Umbilical cord (tissue), 2 donors: ENCODE data around the gene CAMSAP2. TPM values are rescaled to one million over a fixed set of nuclear protein-coding genes. Genes with fewer than 3 reads are reported as not detected.
A peak's percentile ranks its signal among the peaks of the same experiment; 100 is the strongest.

Source experiments
- DNase-seq: peaks from one replicate; pipeline ENCODE4 v3.0.0-alpha.2; 2015; ENCODE audit warnings: low spot score
- total RNA-seq: library from RNA; depleted of rRNA; stranded (reverse); fragments of >200 nt; gene quantifications from one replicate; pipeline ENCODE4 v1.2.3, GENCODE V29; 2014; ENCODE audit warnings: low replicate concordance; ENCODE audit not compliant: insufficient read depth

CAMSAP2 gene
- total RNA-seq, 1 donor from 2014 or later, result 36.1 TPM

DNA sequence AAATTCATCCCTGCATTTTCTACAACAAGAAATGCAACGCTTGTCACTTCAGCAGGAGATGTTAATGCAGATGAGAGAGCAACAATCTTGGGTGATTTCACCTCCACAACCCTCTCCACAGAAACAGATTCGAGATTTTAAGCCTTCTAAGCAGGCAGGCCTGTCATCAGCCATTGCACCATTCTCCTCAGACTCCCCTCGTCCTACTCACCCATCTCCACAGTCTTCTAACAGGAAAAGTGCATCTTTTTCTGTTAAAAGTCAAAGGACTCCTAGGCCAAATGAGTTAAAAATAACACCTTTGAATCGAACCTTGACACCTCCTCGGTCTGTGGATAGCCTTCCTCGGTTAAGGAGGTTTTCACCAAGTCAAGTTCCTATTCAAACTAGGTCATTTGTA, 110.7 kb downstream of the CAMSAP2 start:
- DNase-seq, result no peak

DNA sequence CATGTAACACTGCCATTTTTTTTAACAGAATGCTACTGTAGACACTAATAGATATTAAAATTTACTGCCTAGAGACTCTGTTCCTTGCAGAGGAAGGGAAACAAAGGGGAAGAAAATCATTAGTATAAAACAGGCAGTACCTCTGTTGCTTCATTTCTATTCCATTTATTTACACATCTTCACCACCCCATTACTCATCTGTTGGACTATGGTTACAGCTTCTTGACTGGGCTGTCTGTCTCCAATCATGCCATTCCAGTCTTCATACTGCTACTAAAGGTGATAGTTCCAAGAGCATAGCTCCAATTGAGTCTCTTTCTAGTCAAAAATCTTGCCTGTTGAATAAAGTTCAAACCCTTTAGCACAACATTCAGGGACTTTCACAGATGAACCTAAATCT, 111.9 kb downstream of the CAMSAP2 start:
- DNase-seq, result no peak

DNA sequence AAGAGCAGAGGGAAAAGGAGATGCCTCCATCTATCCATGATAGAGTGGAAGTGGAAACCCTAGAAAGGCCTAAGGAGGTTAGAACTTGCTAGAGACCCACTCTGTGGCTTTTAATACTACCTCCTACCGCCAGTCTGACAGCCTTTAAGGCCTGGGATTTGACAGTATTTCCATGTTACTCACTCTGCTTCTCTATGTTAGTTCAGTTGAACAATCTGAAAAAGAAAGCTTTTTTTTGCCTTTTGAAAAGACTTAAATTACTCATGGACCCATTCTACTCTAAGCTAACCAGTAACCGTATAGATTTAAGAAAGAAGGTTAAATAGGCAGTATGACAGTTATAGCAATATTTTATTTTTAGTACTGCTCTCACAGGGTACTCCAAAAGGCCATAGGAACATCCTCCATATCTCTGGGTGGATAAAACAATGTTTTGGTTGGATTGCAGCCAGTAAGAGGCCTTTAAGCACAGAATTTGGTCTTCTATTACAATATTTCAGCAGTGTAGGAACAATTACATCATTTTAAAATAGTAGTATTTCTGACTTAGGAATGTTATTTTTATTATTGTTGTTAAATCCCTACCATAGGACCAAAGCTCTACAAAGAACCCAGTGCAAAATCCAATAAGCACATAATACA, 118.1 kb downstream of the CAMSAP2 start:
- peak; percentile 88 for DNase-seq

DNA sequence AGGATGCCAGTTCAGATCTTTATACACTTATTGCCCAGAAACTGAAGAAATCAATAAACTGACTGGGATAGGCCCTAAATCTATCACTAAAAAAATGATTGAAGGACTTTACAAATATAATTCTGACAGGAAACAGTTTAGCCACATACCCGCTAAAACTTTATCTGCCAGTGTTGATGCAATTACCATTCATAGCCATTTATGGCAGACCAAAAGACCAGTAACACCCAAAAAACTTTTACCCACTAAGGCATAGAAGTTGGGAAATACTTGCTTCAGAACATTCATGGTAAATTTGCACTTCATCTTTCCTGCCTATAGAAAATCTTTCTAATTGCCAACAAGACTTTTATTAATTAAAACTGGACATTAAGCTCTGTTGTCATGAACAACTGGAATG, 119.1 kb downstream of the CAMSAP2 start:
- DNase-seq, result no peak

DNA sequence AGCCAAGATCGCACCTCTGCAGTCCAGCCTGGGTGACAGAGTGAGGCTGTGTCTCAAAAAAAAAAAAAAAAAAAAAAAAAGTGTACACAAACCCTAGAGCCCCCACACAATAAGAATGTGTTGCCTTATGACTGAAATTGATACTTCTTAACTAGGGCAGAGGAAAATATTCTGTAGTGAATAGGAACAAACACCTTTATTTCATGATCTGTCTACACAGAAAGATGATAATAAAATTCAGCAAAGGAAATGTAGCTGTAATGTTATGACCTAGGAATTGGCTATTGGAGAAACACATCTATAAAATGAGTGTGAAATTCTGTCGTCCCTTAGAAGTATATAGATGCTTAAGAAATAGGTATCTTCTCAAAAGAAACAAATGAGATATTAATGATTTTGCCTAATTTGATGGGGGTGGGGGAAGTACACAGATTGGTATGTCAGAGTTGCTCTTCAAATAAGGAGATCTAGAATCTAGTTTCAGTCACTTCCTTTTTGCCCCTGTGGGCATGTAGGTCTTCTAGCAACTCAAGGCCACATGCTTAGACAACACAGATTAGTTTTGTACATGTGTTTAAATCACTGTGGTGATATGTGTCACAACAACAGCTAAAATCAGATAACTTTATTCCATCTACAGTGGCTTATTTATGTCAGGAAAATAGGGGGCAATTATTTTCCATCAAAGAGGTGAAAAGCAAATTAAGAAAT, 123.4 kb downstream of the CAMSAP2 start:
- DNase-seq, result no peak

DNA sequence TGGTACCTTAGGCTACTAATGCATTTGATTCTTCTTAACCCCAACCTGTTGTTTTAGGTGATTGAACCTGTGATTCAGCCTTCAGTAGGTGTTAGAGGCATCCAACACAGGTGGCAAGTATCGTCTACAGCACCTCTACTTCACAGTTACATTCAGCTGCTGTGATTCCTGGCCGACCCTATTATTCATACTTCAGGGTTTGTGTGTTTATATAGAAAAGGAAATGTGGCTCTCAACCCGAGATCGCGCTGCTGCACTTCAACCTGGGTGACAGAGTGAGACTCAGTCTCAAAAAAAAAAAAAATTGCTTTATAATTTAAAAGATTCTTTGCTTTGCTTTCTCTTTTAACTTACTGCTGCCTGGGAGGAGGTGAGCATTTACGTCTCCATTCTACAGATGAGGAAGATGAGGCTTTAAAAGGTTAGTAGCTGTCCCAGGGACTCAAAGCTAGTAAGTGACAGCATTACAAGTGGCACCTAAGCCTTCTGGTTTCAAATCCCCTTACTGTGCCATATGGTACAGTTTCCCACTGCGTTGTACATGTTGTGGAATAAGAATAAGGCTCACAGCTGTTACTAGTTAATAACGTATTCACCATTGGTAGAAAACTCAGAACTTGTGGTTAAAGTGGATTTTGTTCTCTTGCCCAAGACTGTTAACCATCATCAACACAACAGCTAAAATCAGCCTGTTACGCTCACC, 124.2 kb downstream of the CAMSAP2 start:
- DNase-seq, result no peak

DNA sequence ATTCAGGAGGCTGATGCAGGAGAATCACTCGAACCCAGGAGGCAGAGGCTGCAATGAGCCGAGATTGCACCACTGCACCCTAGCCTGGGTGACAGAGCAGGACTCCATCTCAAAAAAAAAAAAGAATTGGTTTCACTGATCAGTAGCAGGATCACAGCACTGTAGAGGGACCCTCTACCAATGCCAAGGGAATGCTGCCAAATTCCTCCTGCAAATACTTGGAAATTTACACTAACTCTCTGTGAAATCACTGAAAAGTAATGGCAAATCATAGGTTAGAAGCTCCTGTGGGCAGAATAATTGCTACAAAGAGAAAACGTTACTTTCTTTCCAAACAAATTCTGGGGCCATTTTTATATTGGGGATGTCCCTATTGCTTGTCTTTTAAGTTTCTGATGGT, 127.4 kb downstream of the CAMSAP2 start:
- no peak for DNase-seq

DNA sequence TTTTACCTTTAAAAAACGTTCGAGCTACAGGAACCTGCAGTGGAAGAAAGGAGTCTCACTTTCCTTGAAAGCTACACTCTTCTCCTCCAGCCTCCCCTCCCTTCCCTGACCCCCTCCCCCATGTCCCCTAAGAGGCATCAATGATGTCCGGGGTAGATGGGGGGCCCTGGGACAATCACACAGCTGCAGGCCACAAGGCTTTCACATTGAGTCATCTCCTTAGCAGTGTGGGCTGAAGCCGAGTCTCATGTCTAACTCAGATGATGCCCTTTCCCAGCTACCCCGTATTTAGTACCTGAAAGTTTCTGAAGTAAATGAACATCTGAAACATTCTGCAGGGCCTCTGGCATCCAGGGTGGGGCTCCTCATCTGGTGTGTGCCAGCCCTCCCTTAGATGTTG, 127.8 kb downstream of the CAMSAP2 start:
- no peak for DNase-seq

DNA sequence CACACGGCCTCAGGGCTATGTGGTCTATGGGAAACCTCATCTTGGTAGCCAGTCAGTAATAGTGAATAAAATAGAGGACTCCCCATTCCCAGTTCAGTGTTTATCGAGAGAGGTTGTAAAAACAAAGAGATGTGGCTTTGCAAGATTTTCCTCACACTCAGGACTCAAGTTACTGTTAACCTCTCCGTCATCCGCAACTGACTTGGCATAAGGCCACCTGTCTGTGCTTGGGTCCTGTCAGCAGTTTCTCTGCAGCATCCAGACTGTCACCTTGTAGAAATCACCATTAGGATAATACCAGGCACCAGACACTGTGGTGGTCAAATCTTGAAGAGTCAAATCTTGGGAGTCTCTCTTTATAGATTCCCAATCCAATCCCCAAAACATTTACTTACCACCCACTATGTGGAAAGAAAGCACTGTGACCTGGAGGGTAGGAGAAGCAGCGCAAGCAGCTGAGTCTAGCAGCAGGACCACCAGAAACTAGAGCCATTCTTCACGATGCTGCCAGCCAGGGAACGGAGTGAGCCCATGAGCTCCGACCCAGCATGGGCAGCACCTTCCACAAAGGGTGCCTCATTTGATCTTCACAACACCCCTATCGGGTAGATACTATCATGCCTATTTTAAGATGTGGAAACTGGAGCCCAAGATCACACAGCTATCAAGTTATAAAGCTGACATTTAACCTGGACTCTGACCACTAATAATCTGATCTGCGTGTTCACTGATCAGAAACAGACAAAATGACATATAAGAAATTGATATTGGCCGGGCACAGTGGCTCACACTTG, 128.5 kb downstream of the CAMSAP2 start:
- no peak for DNase-seq

DNA sequence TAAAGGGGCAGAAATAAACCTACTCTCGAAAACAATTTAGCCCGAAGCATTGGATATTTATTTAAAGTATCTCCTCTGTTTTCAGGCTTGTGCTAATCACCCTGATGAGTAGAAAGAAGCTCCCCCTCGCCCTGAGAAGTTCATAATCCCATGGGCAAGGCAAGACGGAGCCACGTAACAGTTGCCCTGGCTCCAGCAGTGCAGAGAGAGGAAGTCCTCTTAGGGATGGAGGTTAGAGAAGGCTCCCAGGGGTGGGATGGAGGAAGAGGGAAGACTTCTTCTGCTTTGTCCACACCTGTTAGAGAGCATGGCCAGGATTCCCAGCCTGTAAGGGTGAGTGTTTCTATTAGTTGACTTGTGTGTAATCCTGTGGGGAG, 130.7 kb downstream of the CAMSAP2 start:
- no peak for DNase-seq

DNA sequence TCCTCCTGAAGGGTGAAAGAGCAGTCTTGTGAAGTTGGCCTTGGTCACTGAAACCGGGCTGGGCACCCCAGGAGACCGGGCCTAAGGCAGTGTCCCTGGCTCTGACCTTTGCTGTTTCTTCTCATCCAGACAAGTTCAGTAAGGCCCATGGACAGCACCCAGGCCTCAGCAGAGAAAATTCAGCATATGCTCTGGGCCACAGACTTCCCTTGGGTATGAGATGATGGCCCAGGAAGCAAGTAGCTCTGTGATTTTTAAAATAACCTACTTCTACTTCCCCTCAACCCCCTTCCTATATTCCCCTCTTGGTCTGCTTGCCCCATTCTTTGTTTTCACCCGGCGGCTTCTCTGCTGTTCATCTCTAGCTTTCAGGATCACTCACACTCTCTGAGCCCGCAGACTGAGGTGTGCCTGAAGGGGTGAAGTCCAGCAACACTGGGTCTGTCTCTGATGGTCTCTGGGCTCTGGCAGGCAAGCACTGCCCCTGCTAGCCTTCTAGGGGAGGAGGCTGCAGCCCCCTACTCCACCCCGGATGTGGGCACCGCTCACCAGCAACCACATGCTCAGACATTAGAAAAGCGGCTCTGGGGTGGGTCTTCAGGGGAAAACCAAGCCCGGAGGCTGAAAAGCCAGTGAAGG, 131.2 kb downstream of the CAMSAP2 start:
- no peak for DNase-seq

DNA sequence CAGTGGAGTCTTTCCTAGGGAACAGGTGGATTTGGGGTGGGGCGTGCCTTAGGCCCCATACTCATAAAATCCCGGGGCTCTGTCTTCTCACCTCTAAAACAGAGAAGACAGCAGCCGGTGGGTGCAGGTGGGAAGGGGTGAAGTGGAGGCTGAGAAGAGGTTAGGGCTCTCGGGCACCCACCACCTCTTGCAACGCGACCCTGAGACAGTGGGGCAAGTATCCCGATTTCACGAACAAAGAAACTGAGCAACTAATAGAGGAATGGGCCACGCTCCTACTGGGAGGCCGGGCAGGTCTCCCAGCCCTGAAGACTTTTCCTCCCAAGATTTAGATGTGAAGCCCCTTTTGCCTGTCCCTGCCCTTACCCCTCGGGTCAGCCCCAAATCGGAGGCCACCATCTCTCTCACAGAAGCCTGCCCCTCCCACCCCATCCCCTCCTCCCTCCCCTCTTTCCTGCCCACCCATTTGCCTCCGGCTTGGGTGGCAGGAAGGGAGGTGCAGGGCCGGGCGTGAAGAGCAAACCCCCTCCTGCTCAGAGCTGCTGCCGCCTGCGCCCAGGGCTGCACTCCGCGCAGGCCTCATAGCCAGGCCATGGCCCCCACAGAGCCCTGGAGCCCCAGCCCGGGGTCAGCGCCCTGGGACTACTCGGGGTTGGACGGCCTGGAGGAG, 133.9 kb downstream of the CAMSAP2 start, which contains the start of gene GPR25:
TSS of gene GPR25 (plus strand) at position 536 of the 670 bp plus-strand sequence. CDS start at position 593, 57 bp downstream.
- DNase-seq, result no peak

DNA sequence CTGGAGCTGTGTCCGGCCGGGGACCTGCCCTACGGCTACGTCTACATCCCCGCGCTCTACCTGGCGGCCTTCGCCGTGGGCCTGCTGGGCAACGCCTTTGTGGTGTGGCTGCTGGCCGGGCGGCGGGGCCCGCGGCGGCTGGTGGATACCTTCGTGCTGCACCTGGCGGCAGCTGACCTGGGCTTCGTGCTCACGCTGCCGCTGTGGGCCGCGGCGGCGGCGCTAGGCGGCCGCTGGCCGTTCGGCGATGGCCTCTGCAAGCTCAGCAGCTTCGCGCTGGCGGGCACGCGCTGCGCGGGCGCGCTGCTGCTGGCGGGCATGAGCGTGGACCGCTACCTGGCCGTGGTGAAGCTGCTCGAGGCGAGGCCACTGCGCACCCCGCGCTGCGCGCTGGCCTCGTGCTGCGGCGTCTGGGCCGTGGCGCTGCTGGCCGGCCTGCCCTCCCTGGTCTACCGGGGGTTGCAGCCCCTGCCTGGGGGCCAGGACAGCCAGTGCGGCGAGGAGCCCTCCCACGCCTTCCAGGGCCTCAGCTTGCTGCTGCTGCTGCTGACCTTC, 134.5 kb downstream of the CAMSAP2 start:
- DNase-seq, result no peak

DNA sequence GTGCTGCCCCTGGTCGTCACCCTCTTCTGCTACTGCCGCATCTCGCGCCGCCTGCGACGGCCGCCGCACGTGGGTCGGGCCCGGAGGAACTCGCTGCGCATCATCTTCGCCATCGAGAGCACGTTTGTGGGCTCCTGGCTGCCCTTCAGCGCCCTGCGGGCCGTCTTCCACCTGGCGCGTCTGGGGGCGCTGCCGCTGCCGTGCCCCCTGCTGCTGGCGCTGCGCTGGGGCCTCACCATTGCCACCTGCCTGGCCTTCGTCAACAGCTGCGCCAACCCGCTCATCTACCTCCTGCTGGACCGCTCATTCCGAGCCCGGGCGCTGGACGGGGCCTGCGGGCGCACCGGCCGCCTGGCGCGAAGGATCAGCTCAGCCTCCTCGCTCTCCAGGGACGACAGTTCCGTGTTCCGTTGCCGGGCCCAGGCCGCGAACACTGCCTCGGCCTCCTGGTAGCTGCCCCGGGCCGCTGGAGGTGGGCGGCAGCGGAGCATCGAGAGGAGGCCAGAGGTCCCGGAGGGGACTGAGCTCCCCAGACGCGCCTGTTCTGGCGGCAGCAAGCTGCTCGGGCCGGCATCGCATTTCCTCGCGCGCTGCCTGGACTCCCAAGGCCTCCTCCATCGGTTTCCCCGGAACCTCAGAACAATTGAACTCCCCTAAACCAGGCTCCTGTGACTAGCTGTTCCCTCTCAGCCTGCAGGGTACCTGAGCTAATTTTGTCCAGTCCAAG, 135.1 kb downstream of the CAMSAP2 start:
- no peak for DNase-seq

DNA sequence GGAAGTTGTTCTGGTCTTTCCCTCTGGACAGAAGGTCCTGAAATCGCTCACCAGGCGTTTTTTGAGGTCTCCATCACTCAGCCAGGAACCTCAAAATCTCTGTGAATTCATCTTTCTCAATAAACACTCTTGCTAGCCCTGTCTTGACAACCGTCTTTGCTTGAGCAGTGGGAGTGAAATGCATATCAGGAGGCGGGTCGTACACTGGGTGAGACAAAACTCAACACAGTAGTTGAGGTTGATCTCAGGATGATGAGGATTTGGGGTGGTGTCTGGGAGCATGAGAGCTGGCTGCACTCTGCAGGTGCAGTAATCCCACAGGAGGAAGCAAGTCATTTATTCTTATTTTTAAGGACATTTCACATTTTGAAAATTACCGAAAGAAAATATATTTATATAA, 136.0 kb downstream of the CAMSAP2 start:
- no peak for DNase-seq

DNA sequence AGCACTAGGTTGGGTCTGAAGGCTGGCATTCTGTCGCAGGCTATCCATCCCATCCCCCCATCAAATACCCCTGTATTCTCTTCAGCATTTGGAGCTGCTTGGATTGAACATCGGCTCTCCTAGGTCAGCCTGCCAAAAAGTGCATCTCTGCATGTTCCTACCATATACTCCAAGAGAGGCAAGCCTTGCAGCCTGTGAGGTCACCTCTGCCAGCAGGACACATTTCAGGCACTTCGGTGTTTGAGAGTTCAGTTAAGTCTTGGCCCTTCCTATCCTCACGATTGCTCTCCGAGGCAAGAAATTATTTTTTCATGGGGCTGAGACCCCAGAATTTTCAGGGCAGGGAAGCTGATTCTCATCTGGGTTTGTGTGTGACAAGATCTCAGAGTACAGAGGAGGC, 136.7 kb downstream of the CAMSAP2 start:
- DNase-seq, result no peak

DNA sequence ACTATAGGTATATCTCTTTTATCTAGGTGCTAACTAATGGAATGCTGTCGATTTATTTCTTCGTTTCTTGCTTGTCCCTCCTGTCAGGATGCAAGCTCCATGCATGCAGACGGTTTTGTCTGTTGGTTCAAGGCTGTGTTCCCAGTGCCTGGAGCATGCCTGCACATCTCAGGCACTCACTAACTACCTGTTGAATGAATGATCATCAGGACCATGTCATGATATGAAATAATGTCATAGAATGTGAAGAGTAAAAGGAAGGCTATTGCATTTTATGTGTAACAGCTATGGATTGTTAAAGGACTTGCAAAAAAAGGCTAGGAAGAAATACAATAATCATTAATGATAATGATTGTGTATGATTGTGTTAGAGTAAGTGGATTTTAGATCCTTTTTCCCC, 138.3 kb downstream of the CAMSAP2 start:
- DNase-seq, result no peak

DNA sequence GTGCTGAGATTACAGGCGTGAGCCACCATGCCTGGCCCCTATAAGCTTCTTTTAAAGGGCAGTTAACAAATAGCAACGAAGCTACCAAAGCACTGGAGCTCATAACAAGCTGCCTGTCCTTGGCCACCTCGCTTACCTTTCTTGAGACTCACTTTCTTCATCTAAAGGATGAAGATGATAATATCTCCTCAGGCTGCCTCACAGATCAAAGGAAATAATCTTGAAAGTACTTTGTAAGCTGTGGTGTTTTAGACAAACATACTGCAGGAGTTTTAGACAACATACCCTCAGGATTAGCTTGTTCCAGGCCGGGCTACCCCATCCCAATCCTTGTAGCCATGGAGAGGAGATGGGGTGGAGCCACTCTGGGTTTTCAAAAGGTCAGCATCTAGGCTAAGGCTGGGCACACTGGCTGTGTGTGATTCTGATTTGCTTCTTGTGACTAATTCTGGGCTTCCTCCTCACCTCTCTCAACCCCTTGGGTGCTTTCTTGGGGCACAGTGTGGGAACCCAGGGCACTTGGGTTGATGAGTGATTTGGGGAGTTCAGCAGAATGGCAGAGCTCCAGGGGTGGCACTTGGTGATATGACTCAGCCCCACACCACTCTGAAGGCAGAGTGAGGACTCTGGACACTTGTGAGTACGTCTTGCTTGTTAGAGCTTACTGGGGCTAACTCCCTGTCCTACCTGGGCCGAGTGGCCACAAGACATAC, 139.3 kb downstream of the CAMSAP2 start:
- DNase-seq, result no peak

DNA sequence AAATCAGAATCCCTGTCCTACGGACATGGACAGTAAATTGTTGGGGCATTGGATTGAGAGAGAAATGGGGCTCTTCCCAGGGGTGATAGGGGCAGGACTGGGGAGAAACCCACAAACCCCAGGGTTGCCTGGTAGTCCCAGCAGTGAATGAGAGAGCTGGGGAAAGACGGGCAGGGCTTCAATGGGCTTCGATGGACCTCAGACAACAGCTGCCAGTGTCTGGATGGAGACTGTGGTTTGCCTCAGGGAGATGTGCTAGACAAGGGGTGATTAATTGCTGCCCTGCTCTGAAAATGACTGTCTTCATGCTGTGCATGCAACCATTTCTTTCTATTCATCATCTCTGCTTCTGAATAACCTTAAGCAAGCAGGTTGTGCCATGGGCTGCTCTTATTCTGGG, 141.5 kb downstream of the CAMSAP2 start:
- no peak for DNase-seq
